Measurements from ENCODE around the gene FMNL2. TPM values are rescaled to one million over a fixed set of nuclear protein-coding genes. Genes with fewer than 3 reads are reported as not detected.
"Not testable (repeated sequence)": the region's sequence is repeated elsewhere in the genome, so short reads cannot be mapped to it uniquely, and the experiment has no call there.

Gene FMNL2
- total and polyA plus RNA-seq, 8 donors = 7.8 to 100.0 (median 36.5) TPM

- H3K9me3 ChIP-seq = no peaks in the 10 kb centered on the region
- no peak for TF ChIP-seq POLR2AphosphoS5 (IDR thresholded peaks at IDR 0.05)
- no peak for TF ChIP-seq CTCF (IDR thresholded peaks at IDR 0.05)
- TF ChIP-seq POLR2A (IDR thresholded peaks at IDR 0.05) = no peak
- no peak for TF ChIP-seq EP300 (IDR thresholded peaks at IDR 0.05)
- no peak for DNase-seq
- H3K27me3 ChIP-seq = no peaks in the 10 kb centered on the region
- no peaks in the 10 kb centered on the region for H3K36me3 ChIP-seq
- intact Hi-C loops (cut with DNase I; ENCODE audit: low total_unique reads) = no loop called here
- WGBS, 5 donors = 42 to 62% (median 60%) methylated on average over 13 of the region's 13 CpGs
- H3K27ac ChIP-seq = no peak overlapping the region
- peaks cover 0 to 3% (median 0%) of the 10 kb centered on the region in 4 donors for H3K4me1 ChIP-seq
- H3K4me3 ChIP-seq = no peak overlapping the region
These were observed 25.4 kb upstream of the FMNL2 start for GRCh38 chr2:152309352-152310214.

DNA sequence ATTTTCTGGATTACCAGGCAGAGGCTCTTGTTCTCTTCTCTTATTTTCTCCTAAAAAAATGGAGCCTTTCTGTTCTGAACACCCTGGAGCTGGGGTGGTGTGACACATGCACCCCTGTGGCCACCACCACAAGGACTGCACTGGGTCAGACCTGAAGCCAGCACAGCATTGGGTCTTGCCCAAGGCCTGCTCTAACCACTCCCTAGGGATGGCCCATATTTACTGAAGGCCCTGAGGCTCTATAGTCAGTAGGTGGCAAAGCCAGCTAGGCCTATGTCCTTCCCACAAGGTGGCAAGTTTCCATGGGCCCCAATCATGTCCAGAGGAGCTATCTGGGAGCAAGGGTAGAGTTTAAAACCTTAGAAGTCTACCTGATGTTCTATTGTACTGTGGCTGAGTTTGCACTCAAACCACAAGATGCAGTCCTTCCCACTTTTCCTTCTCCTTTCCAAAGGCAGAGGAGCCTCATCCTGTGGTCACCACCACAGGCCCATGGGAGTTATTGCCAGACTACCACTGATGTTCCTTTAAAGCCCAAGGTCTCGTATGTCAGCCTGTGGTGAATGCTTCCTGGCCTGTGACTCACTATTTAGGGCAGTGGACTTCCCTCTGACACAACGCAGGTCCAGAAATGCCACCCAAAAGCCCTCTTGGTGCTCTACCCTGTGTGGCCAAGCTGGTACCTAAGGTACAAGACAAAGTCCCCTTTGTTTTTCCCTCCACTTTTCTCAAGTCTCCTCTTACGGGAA, 15.0 kb upstream of the FMNL2 start:
- TF ChIP-seq POLR2AphosphoS5 (IDR thresholded peaks at IDR 0.05) = no peak
- no peak for TF ChIP-seq POLR2A (IDR thresholded peaks at IDR 0.05)
- no peak for TF ChIP-seq CTCF (IDR thresholded peaks at IDR 0.05)
- no peak for TF ChIP-seq EP300 (IDR thresholded peaks at IDR 0.05)

DNA sequence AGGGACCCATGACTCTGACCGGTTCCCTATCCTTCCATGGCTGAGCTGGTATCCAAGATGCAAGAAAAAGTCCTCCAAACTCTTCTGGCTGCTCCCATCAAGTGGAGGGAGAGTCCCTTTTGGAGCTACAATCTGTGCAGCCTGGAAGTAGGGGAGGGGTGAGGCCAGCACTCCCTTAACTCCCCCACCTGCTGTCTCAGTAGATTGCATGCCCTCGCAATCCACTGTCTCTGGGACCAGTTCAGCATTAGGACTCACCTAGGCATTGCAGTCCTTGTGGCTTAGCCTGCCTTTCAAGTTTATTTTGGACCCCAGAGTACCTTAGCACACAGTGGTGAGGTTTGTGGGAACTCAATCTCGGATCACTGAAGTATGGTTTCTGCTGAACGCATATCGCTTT, 14.2 kb upstream of the FMNL2 start:
- DNase-seq = no peak
- TF ChIP-seq CTCF (IDR thresholded peaks at IDR 0.05) = no peak
- TF ChIP-seq POLR2A (IDR thresholded peaks at IDR 0.05) = no peak
- TF ChIP-seq POLR2AphosphoS5 (IDR thresholded peaks at IDR 0.05) = no peak
- no peak for TF ChIP-seq EP300 (IDR thresholded peaks at IDR 0.05)
- WGBS, 5 donors = 94 to 98% (median 96%) methylated on average over 5 of the region's 5 CpGs
- Histone ChIP-seq H3K36me3 (no peaks in the 10 kb centered on the region), H3K27ac (no peak overlapping the region), H3K27me3 (no peaks in the 10 kb centered on the region), H3K4me3 (no peak overlapping the region), H3K4me1 (no peaks in the 10 kb centered on the region), H3K9me3 (no peaks in the 10 kb centered on the region)
- intact Hi-C loops (cut with DNase I; ENCODE audit: low total_unique reads) = no loop called here

More for the DNA sequence above, 15.0 kb upstream of the FMNL2 start:
- DNase-seq = no peak
- WGBS, 5 donors = 81 to 91% (median 89%) methylated on average over 3 of the region's 3 CpGs
- no peak overlapping the region for H3K4me3 ChIP-seq
- H3K4me1 ChIP-seq = no peaks in the 10 kb centered on the region
- H3K27me3 ChIP-seq = no peaks in the 10 kb centered on the region
- intact Hi-C loops (cut with DNase I; ENCODE audit: low total_unique reads) = no loop called here
- no peaks in the 10 kb centered on the region for H3K36me3 ChIP-seq
- H3K9me3 ChIP-seq = no peaks in the 10 kb centered on the region
- no peak overlapping the region for H3K27ac ChIP-seq

- TF ChIP-seq POLR2AphosphoS5 (IDR thresholded peaks at IDR 0.05) (no peak), POLR2A (IDR thresholded peaks at IDR 0.05) (no peak), EP300 (IDR thresholded peaks at IDR 0.05) (no peak), CTCF (IDR thresholded peaks at IDR 0.05) (no peak)
- Histone ChIP-seq H3K9me3 (no peaks in the 10 kb centered on the region), H3K4me3 (no peak overlapping the region), H3K27me3 (no peaks in the 10 kb centered on the region), H3K27ac (no peak overlapping the region), H3K4me1 (no peaks in the 10 kb centered on the region), H3K36me3 (no peaks in the 10 kb centered on the region)
- intact Hi-C loops (cut with DNase I; ENCODE audit: low total_unique reads) = no loop called here
- no peak for DNase-seq
- WGBS, 5 donors = 81 to 90% (median 86%) methylated on average over 4 of the region's 4 CpGs
These were observed 12.8 kb upstream of the FMNL2 start for GRCh38 chr2:152322222-152322621.

DNA sequence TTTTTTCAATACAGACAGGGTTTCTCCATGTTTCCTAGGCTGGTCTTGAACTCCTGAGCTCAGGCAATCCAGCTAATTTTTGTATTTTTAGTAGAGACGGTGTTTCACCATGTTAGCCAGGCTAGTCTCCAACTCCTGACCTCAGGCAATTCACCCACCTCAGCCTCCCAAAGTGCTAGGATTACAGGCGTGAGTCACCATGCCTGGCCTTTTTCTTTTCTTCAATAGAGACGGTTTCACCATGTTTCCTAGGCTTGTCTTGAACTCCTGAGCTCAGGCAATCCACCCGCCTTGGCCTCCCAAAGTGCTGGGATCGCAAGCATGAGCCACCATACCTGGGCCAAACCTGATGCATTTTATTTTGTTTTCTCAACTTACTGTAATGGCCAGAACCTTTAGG, 9.8 kb upstream of the FMNL2 start:
- H3K36me3 ChIP-seq; H3K4me3 ChIP-seq; H3K9me3 ChIP-seq; H3K4me1 ChIP-seq; H3K27ac ChIP-seq; H3K27me3 ChIP-seq; intact Hi-C loops (cut with DNase I; ENCODE audit: low total_unique reads); DNase-seq: not testable (repeated sequence)
- 88 to 96% (median 94%) methylated on average over 5 of the region's 5 CpGs for WGBS, 5 donors

Data from stomach (tissue), 9 donors.